GM12872 (cell line): ENCODE results near the gene BTN2A1.

ENCODE experiments used
- CTCF ChIP-seq: IDR thresholded peaks from 3 replicates; pipeline ENCODE4 v1.5.1; 2011; ENCODE audit warnings: low read depth, mild to moderate bottlenecking, low read length, moderate library complexity; ENCODE audit not compliant: insufficient read depth

BTN2A1 gene

GRCh38 chr6:26415791-26416190 is 42.0 kb upstream of the BTN2A1 start:
- no peak for TF ChIP-seq CTCF

GRCh38 chr6:26416288-26416687 is 41.5 kb upstream of the BTN2A1 start:
- no peak for TF ChIP-seq CTCF

- TF ChIP-seq CTCF = peak; percentile 73
These were observed 37.0 kb upstream of the BTN2A1 start for GRCh38 chr6:26420688-26421171.

- TF ChIP-seq CTCF = no peak
These were observed 36.3 kb upstream of the BTN2A1 start for GRCh38 chr6:26421259-26422144.

GRCh38 chr6:26422329-26422728 is 35.4 kb upstream of the BTN2A1 start:
- TF ChIP-seq CTCF = no peak

GRCh38 chr6:26426691-26427450 is 30.9 kb upstream of the BTN2A1 start:
- no peak for TF ChIP-seq CTCF

- TF ChIP-seq CTCF = no peak
These were observed 30.3 kb upstream of the BTN2A1 start for GRCh38 chr6:26427451-26427809.
